DMS 273 (cell line): ENCODE results near the gene LTC4S.
A peak's percentile ranks its signal among the peaks of the same experiment; 100 is the strongest.
"Not testable (repeated sequence)": the region's sequence is repeated elsewhere in the genome, so short reads cannot be mapped to it uniquely, and the experiment has no call there.

Experiments used
- DNase-seq: peaks from one replicate; lab custom pipeline; 2025; ENCODE audit not compliant: unreplicated experiment; lab: John Stamatoyannopoulos, UW

The LTC4S gene

GRCh38 chr5:179793468-179794139 lies at the start of gene LTC4S:
LTC4S (plus strand) TSS chr5:179793986; CDS start chr5:179794081, 95 bp downstream.
- DNase-seq: peak; percentile 49

- DNase-seq: not testable (repeated sequence)
Measured at GRCh38 chr5:179744106-179744505, 49.7 kb upstream of the LTC4S start.

- no peak for DNase-seq
Measured at GRCh38 chr5:179746872-179747271, 46.9 kb upstream of the LTC4S start.

GRCh38 chr5:179747811-179748210 lies 46.0 kb upstream of the LTC4S start:
- DNase-seq: no peak

- DNase-seq: no peak
Measured at GRCh38 chr5:179749857-179750508, 43.8 kb upstream of the LTC4S start.

- no peak for DNase-seq
Measured at GRCh38 chr5:179753971-179754370, 39.8 kb upstream of the LTC4S start.

- no peak for DNase-seq
Measured at GRCh38 chr5:179755022-179755421, 38.8 kb upstream of the LTC4S start.

- DNase-seq: no peak
Measured at GRCh38 chr5:179758955-179759354, 34.8 kb upstream of the LTC4S start.

- DNase-seq: no peak
Measured at GRCh38 chr5:179759581-179760551, 33.9 kb upstream of the LTC4S start.

GRCh38 chr5:179762079-179762780 lies 31.6 kb upstream of the LTC4S start:
- peak; percentile 87 for DNase-seq

GRCh38 chr5:179762781-179763176 lies 31.0 kb upstream of the LTC4S start:
- peak; percentile 52 for DNase-seq

- peak; percentile 82 for DNase-seq
Measured at GRCh38 chr5:179763215-179763945, 30.4 kb upstream of the LTC4S start.

GRCh38 chr5:179764056-179764455 lies 29.7 kb upstream of the LTC4S start:
- DNase-seq: no peak

GRCh38 chr5:179765400-179765799 lies 28.4 kb upstream of the LTC4S start:
- DNase-seq: no peak

GRCh38 chr5:179766021-179766725 lies 27.6 kb upstream of the LTC4S start:
- DNase-seq: peak; percentile 78

GRCh38 chr5:179766726-179767455 lies 26.9 kb upstream of the LTC4S start:
- DNase-seq: no peak

GRCh38 chr5:179767496-179768100 lies 26.2 kb upstream of the LTC4S start:
- DNase-seq: no peak

GRCh38 chr5:179768326-179769085 lies 25.3 kb upstream of the LTC4S start:
- DNase-seq: no peak
